Lower leg skin (tissue), 3 donors: Measurements from ENCODE around the gene CDC42.

Source experiments
- POLR2A ChIP-seq, 2 donors: fragments of 450-650 bp; IDR thresholded peaks; one replicate each; pipeline ENCODE4 v1.6.1; 2016 to 2017; ENCODE audit warnings: antibody characterized with exemption in 2 of 2, mild to moderate bottlenecking in 1 of 2, moderate library complexity in 1 of 2
- TF ChIP-seq, protein P1 (sequence below), 3 donors: fragments of 450-650 bp; IDR thresholded peaks; one replicate each; pipeline ENCODE4 v1.5.1; 2016; ENCODE audit warnings: antibody characterized with exemption in 3 of 3, mild to moderate bottlenecking in 3 of 3, moderate library complexity in 2 of 3

GRCh38 chr1:22139817-22140216 lies 87.3 kb downstream of the CDC42 start:
- TF ChIP-seq, protein P1, sequence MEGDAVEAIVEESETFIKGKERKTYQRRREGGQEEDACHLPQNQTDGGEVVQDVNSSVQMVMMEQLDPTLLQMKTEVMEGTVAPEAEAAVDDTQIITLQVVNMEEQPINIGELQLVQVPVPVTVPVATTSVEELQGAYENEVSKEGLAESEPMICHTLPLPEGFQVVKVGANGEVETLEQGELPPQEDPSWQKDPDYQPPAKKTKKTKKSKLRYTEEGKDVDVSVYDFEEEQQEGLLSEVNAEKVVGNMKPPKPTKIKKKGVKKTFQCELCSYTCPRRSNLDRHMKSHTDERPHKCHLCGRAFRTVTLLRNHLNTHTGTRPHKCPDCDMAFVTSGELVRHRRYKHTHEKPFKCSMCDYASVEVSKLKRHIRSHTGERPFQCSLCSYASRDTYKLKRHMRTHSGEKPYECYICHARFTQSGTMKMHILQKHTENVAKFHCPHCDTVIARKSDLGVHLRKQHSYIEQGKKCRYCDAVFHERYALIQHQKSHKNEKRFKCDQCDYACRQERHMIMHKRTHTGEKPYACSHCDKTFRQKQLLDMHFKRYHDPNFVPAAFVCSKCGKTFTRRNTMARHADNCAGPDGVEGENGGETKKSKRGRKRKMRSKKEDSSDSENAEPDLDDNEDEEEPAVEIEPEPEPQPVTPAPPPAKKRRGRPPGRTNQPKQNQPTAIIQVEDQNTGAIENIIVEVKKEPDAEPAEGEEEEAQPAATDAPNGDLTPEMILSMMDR (IDR thresholded peaks at IDR 0.05) = no peak
- no peak for TF ChIP-seq POLR2A (IDR thresholded peaks at IDR 0.05)
